Fibroblast of lung (primary cell): ENCODE data around the gene MICAL3.

Experiments
- CTCF ChIP-seq, 2 donors: IDR thresholded peaks in 1 of 2; conservative IDR thresholded peaks in 1 of 2; 1 replicate in 1 of 2; 2 replicates in 1 of 2; pipeline ENCODE4 v1.5.1; 2011 to 2012; ENCODE audit warnings: low read length in 2 of 2, control low read depth in 1 of 2, inconsistent platforms in 1 of 2, low read depth in 1 of 2, mild to moderate bottlenecking in 1 of 2
- EZH2 ChIP-seq: IDR thresholded peaks from 2 replicates; pipeline ENCODE4 v1.5.1; 2012; ENCODE audit warnings: low read length, control low read depth, mild to moderate bottlenecking; ENCODE audit errors: missing control alignments

- no peak for TF ChIP-seq EZH2
- no peak for TF ChIP-seq CTCF (conservative IDR thresholded peaks at IDR 0.05 in 1 of 2, IDR thresholded peaks at IDR 0.05 in 1 of 2; ENCODE audit: low read depth in 1 of 2, low read length in 2 of 2)
Observed at GRCh38 chr22:17939011-17939410, 85.3 kb downstream of the MICAL3 start.
